ENCODE measurements around the gene ANKRD50.

ANKRD50 gene

GRCh38 chr4:124712372-124713184 is at the start of gene ANKRD50:
ANKRD50 (minus strand) TSS chr4:124712732; CDS start chr4:124710511, 2,221 bp downstream.
- peak; percentile 96 for DNase-seq

- DNase-seq = no peak
These were observed 44.6 kb upstream of the ANKRD50 start for GRCh38 chr4:124757126-124757525.

GRCh38 chr4:124754681-124755080 is 42.1 kb upstream of the ANKRD50 start:
- DNase-seq = no peak

GRCh38 chr4:124753941-124754581 is 41.5 kb upstream of the ANKRD50 start:
- no peak for DNase-seq

- DNase-seq = no peak
These were observed 36.9 kb upstream of the ANKRD50 start for GRCh38 chr4:124749421-124749820.

- DNase-seq = no peak
These were observed 36.4 kb upstream of the ANKRD50 start for GRCh38 chr4:124748965-124749364.

- DNase-seq = peak; percentile 51
These were observed 33.7 kb upstream of the ANKRD50 start for GRCh38 chr4:124745985-124746801.

- no peak for DNase-seq
These were observed 31.2 kb upstream of the ANKRD50 start for GRCh38 chr4:124743711-124744110.

- no peak for DNase-seq
These were observed 28.0 kb upstream of the ANKRD50 start for GRCh38 chr4:124740501-124740900.

- no peak for DNase-seq
These were observed 26.5 kb upstream of the ANKRD50 start for GRCh38 chr4:124738994-124739393.

- DNase-seq = no peak
These were observed 25.1 kb upstream of the ANKRD50 start for GRCh38 chr4:124737619-124738018.

GRCh38 chr4:124736526-124736925 is 24.0 kb upstream of the ANKRD50 start:
- DNase-seq = no peak

- no peak for DNase-seq
These were observed 14.9 kb upstream of the ANKRD50 start for GRCh38 chr4:124727331-124727890.

- no peak for DNase-seq
These were observed 13.7 kb upstream of the ANKRD50 start for GRCh38 chr4:124726269-124726668.

GRCh38 chr4:124722071-124722470 is 9.5 kb upstream of the ANKRD50 start:
- no peak for DNase-seq

GRCh38 chr4:124717101-124717500 is 4.6 kb upstream of the ANKRD50 start:
- no peak for DNase-seq

- DNase-seq = peak; percentile 80
These were observed 657 bp upstream of the ANKRD50 start for GRCh38 chr4:124713185-124713592.

- DNase-seq = peak; percentile 90
These were observed 811 bp downstream of the ANKRD50 start for GRCh38 chr4:124711471-124712371.

GRCh38 chr4:124710911-124711310 is 1.6 kb downstream of the ANKRD50 start:
- DNase-seq = peak; percentile 41

GRCh38 chr4:124710015-124710741 is 2.4 kb downstream of the ANKRD50 start:
- peak; percentile 44 for DNase-seq
